HepG2 (cell line): ENCODE data around the gene NDUFAF5. TPM values are rescaled to one million over a fixed set of nuclear protein-coding genes. Genes with fewer than 3 reads are reported as not detected.
A peak's percentile ranks its signal among the peaks of the same experiment; 100 is the strongest.

ENCODE experiments used
- ATM ChIP-seq: fragments of 450-650 bp; IDR thresholded peaks from 2 replicates; pipeline ENCODE4 v1.7.1; 2017; ENCODE audit warnings: mild to moderate bottlenecking, borderline replicate concordance
- ETV5 ChIP-seq: IDR thresholded peaks from 2 replicates; pipeline ENCODE4 v1.6.1; 2018; ENCODE audit warnings: missing biosample characterization, missing genetic modification reagents, inconsistent platforms, borderline replicate concordance
- FOXK1 ChIP-seq: sonication (generic); formaldehyde crosslinking; IDR thresholded peaks from 2 replicates; pipeline ENCODE4 v1.4.0; 2020; ENCODE audit warnings: low read depth, missing genetic modification reagents, borderline replicate concordance
- HOXA3 ChIP-seq: sonication (generic); formaldehyde crosslinking; IDR thresholded peaks from 2 replicates; pipeline ENCODE4 v1.5.0; 2020; ENCODE audit warnings: missing genetic modification reagents
- JDP2 ChIP-seq: sonication (generic); formaldehyde crosslinking; IDR thresholded peaks from 2 replicates; pipeline ENCODE4 v1.8.1; 2022; ENCODE audit warnings: missing genetic modification reagents, borderline replicate concordance
- MIER2 ChIP-seq: IDR thresholded peaks from 2 replicates; pipeline ENCODE4 v1.6.1; 2016; ENCODE audit warnings: missing biosample characterization, missing genetic modification reagents
- NBN ChIP-seq: fragments of 450-650 bp; conservative IDR thresholded peaks from 2 replicates; pipeline ENCODE4 v1.6.1; 2017
- PHF20 ChIP-seq: sonication (generic); formaldehyde crosslinking; IDR thresholded peaks from 2 replicates; pipeline ENCODE4 v1.5.0; 2020; ENCODE audit warnings: mild to moderate bottlenecking, missing genetic modification reagents
- RFXAP ChIP-seq: sonication (generic); formaldehyde crosslinking; IDR thresholded peaks from 2 replicates; pipeline ENCODE4 v1.4.0; 2020; ENCODE audit warnings: missing genetic modification reagents, borderline replicate concordance
- ZEB1 ChIP-seq: IDR thresholded peaks from 2 replicates; pipeline ENCODE4 v1.6.1; 2012; ENCODE audit warnings: mild to moderate bottlenecking, low read depth, inconsistent platforms; ENCODE audit not compliant: insufficient replicate concordance
- ZNF570 ChIP-seq: sonication (generic); formaldehyde crosslinking; IDR thresholded peaks from 2 replicates; pipeline ENCODE4 v1.4.0; 2020; ENCODE audit warnings: mild to moderate bottlenecking, missing genetic modification reagents, borderline replicate concordance
- ZNF652 ChIP-seq: IDR thresholded peaks from 2 replicates; pipeline ENCODE4 v1.6.1; 2016; ENCODE audit warnings: low read depth, borderline replicate concordance
- ZNF850 ChIP-seq: sonication (generic); formaldehyde crosslinking; conservative IDR thresholded peaks from 2 replicates; pipeline ENCODE4 v1.9.0; 2021; ENCODE audit warnings: mild to moderate bottlenecking, missing genetic modification reagents
- polyA plus RNA-seq, 8 experiments: library from polyadenylated mRNA; depleted of rRNA in 3 of 8; stranded (reverse) in 7 of 8; unstranded in 1 of 8; fragments of >200 nt; fragmentation: Illumina TruSeq in 4 of 8; extraction: Trizol in 4 of 8; gene quantifications; 2 replicates each; pipeline versions ENCODE4 v1.2.1 to v1.2.3, GENCODE V29; 2011 to 2016; ENCODE audit warnings: low read depth in 4 of 8, missing spikeins in 1 of 8, mixed read lengths in 1 of 8; ENCODE audit not compliant: insufficient read depth in 1 of 8
- total RNA-seq, 5 experiments: library from RNA; depleted of rRNA; stranded (reverse); fragments of >200 nt; fragmentation: Illumina TruSeq; extraction: Trizol; gene quantifications; 2 replicates each; pipeline ENCODE4 v1.2.3, GENCODE V29; 2016; ENCODE audit warnings: low read depth in 1 of 5
- TF ChIP-seq, protein P1 (sequence below): sonication (generic); formaldehyde crosslinking; IDR thresholded peaks from 2 replicates; pipeline ENCODE4 v1.5.1; 2020; ENCODE audit warnings: missing genetic modification reagents, mild to moderate bottlenecking, borderline replicate concordance
- TF ChIP-seq, protein P2 (sequence below): sonication (generic); formaldehyde crosslinking; IDR thresholded peaks from 2 replicates; pipeline ENCODE4 v1.4.0; 2020; ENCODE audit warnings: mild to moderate bottlenecking, missing genetic modification reagents
- TF ChIP-seq, protein P3 (sequence below): sonication (generic); formaldehyde crosslinking; IDR thresholded peaks from 2 replicates; pipeline ENCODE4 v1.4.0; 2020; ENCODE audit warnings: missing genetic modification reagents
- TF ChIP-seq, protein P4 (sequence below): sonication (generic); formaldehyde crosslinking; IDR thresholded peaks from 2 replicates; pipeline ENCODE4 v1.5.0; 2020; ENCODE audit warnings: mild to moderate bottlenecking, missing genetic modification reagents
- TF ChIP-seq, protein P5 (sequence below): IDR thresholded peaks from 2 replicates; pipeline ENCODE4 v1.6.1; 2012; ENCODE audit warnings: low read length, improper control_type of control experiment

The NDUFAF5 gene
- total and polyA plus RNA-seq, 2 of the 13 experiments (the other 11 are each of a cell fraction or from before 2014, with no cell fraction given) = 23.1 to 66.7 TPM

DNA sequence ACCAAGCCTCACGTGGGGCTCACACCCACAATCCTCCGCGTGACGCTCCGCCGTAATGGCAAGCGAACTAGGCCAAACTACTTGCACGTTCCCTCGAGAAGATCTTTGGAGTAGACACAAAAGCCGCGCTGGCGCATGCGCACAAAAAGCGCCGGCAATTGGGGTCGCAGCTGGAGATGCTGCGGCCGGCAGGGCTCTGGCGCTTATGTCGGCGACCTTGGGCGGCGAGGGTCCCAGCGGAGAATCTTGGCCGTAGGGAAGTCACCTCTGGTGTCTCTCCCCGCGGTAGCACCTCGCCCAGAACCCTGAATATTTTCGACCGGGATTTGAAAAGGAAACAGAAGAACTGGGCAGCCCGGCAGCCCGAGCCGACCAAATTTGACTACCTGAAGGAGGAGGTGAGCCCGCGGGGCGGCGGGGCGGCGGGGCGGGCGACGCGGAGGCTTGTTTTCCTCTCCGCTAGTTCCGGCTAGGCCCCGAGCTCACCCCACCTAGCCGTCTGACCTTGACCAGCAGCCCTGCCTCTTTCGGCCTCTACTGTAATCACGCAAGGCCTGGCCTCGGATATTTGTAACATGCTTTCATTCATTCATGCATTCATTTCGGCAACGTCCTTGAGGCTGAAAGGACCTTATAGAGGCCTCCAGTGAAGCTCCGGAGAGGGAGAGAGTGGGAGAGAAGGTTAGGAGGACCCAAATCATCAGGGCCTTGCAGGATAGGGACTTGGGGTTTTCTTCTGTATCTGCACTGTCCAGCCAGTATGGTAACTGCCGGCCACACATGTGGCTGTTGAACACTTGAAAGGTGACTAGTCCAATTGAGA is at the start of gene NDUFAF5, which contains the start of gene ESF1 (continued):
- TF ChIP-seq ZNF850 (CRISPR knock-in tag) (peak; percentile 66; the same call in 1 of the 2 replicates), RFXAP (CRISPR knock-in tag) (peak; percentile 89), ETV5 (CRISPR knock-in tag) (peak; percentile 87), NBN (no peak), PHF20 (CRISPR knock-in tag) (peak; percentile 97), HOXA3 (CRISPR knock-in tag) (peak; percentile 97), ATM (no peak), FOXK1 (peak; percentile 96; the same call in 1 of the 2 replicates), ZEB1 (no peak), ZNF570 (CRISPR knock-in tag) (no peak), ZNF652 (peak; percentile 13), MIER2 (peak; percentile 84), JDP2 (CRISPR knock-in tag) (peak; percentile 77; the same call in 1 of the 2 replicates)
- TF ChIP-seq, protein P1, sequence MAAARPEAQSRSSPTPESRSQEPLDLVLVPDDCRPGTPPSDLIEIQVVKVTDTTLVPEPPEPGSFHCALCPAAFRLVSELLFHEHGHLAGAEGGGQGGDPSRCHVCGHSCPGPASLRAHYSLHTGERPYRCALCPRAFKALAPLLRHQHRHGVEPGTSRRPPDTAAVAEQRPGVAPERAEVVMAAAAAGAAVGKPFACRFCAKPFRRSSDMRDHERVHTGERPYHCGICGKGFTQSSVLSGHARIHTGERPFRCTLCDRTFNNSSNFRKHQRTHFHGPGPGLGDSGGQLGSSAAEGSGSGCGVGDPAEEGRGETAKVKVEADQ = peak; percentile 94
- TF ChIP-seq, protein P2, sequence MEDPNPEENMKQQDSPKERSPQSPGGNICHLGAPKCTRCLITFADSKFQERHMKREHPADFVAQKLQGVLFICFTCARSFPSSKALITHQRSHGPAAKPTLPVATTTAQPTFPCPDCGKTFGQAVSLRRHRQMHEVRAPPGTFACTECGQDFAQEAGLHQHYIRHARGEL = peak; percentile 58; the same call in 1 of the 2 replicates
- TF ChIP-seq, protein P3, sequence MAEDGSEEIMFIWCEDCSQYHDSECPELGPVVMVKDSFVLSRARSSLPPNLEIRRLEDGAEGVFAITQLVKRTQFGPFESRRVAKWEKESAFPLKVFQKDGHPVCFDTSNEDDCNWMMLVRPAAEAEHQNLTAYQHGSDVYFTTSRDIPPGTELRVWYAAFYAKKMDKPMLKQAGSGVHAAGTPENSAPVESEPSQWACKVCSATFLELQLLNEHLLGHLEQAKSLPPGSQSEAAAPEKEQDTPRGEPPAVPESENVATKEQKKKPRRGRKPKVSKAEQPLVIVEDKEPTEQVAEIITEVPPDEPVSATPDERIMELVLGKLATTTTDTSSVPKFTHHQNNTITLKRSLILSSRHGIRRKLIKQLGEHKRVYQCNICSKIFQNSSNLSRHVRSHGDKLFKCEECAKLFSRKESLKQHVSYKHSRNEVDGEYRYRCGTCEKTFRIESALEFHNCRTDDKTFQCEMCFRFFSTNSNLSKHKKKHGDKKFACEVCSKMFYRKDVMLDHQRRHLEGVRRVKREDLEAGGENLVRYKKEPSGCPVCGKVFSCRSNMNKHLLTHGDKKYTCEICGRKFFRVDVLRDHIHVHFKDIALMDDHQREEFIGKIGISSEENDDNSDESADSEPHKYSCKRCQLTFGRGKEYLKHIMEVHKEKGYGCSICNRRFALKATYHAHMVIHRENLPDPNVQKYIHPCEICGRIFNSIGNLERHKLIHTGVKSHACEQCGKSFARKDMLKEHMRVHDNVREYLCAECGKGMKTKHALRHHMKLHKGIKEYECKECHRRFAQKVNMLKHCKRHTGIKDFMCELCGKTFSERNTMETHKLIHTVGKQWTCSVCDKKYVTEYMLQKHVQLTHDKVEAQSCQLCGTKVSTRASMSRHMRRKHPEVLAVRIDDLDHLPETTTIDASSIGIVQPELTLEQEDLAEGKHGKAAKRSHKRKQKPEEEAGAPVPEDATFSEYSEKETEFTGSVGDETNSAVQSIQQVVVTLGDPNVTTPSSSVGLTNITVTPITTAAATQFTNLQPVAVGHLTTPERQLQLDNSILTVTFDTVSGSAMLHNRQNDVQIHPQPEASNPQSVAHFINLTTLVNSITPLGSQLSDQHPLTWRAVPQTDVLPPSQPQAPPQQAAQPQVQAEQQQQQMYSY = peak; percentile 56
- TF ChIP-seq, protein P4, sequence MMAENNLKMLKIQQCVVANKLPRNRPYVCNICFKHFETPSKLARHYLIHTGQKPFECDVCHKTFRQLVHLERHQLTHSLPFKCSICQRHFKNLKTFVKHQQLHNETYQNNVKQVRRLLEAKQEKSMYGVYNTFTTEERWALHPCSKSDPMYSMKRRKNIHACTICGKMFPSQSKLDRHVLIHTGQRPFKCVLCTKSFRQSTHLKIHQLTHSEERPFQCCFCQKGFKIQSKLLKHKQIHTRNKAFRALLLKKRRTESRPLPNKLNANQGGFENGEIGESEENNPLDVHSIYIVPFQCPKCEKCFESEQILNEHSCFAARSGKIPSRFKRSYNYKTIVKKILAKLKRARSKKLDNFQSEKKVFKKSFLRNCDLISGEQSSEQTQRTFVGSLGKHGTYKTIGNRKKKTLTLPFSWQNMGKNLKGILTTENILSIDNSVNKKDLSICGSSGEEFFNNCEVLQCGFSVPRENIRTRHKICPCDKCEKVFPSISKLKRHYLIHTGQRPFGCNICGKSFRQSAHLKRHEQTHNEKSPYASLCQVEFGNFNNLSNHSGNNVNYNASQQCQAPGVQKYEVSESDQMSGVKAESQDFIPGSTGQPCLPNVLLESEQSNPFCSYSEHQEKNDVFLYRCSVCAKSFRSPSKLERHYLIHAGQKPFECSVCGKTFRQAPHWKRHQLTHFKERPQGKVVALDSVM (CRISPR knock-in tag) = peak; percentile 99
- TF ChIP-seq, protein P5, sequence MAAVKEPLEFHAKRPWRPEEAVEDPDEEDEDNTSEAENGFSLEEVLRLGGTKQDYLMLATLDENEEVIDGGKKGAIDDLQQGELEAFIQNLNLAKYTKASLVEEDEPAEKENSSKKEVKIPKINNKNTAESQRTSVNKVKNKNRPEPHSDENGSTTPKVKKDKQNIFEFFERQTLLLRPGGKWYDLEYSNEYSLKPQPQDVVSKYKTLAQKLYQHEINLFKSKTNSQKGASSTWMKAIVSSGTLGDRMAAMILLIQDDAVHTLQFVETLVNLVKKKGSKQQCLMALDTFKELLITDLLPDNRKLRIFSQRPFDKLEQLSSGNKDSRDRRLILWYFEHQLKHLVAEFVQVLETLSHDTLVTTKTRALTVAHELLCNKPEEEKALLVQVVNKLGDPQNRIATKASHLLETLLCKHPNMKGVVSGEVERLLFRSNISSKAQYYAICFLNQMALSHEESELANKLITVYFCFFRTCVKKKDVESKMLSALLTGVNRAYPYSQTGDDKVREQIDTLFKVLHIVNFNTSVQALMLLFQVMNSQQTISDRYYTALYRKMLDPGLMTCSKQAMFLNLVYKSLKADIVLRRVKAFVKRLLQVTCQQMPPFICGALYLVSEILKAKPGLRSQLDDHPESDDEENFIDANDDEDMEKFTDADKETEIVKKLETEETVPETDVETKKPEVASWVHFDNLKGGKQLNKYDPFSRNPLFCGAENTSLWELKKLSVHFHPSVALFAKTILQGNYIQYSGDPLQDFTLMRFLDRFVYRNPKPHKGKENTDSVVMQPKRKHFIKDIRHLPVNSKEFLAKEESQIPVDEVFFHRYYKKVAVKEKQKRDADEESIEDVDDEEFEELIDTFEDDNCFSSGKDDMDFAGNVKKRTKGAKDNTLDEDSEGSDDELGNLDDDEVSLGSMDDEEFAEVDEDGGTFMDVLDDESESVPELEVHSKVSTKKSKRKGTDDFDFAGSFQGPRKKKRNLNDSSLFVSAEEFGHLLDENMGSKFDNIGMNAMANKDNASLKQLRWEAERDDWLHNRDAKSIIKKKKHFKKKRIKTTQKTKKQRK = no peak
